ENCODE results near the gene JTB.

Gene JTB

GRCh38 chr1:153978274-153978909 lies 918 bp upstream of the JTB start:
- DNase-seq = no peak

DNA sequence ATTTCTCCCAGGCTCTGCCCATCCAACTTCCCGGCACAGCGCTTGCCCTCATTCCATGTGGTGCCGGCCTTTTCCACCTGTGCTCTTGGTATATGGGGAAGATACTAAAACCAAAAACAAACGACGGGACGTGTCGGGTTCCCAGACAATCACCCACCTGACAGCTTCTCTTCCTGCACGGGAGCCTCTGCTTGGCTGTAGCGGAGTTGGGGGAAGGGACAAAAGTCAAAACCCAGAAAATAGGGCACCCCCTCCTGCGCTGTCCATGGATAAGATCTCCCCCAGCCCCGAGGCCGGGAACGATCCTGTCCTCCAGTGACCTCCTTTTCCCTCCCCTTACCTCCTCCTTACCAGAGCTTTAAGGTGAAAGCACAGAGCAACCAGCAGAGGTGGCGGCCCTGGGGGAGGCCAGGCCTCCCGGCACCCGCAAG lies 640 bp downstream of the JTB start:
- no peak for DNase-seq

DNA sequence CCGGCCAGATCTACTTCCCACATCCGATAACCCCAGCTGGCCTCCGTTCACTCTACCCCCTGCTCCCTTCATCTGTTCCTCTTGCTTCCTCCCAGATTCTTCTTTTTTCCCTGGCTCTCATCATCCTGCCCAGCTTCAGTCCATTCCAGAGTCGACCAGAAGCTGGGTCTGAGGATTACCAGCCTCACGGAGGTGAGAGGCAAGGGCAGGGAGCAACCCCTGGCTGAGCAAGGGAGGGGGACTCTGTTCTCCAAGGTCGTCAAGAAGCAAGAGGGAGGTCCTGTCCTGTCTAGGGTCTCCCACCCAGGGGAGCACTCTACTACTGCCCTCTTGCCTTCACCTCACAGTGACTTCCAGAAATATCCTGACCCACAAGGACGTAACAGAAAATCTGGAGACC lies 3.9 kb downstream of the JTB start:
- DNase-seq = no peak

GRCh38 chr1:153973071-153973470 lies 4.4 kb downstream of the JTB start:
- DNase-seq = no peak

GRCh38 chr1:153970346-153970745 lies 7.1 kb downstream of the JTB start:
- no peak for DNase-seq

DNA sequence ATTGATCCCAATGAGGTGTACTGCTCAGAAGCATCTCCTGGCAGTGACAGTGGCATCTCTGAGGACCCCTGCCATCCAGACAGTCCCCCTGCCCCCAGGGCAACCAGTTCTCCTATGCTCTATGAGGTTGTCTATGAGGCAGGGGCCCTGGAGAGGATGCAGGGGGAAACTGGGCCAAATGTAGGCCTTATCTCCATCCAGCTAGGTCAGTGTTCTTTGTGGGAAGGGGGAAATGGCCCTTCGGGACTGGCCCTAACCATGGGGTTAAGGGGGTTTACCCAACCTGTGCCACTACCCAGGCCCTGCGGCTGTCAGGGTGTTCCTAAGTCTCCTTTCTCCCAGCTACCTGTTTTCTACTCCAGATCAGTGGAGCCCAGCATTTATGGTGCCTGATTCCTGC lies 8.5 kb downstream of the JTB start:
- no peak for DNase-seq

DNA sequence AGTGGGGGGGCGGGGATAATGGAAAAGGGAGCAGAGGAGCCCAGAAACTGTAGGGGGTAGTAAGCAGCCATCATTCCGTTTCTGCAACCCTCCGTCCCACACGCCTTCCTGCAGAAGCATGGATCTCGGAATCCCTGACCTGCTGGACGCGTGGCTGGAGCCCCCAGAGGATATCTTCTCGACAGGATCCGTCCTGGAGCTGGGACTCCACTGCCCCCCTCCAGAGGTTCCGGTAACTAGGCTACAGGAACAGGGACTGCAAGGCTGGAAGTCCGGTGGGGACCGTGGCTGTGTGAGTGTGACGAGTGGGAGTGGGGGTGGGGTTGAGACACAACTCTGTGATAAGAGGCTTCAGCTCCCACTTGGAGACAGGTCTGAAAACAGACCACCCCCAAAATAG lies 9.1 kb downstream of the JTB start:
- DNase-seq = peak in 1 of 2 experiments; percentile 76

DNA sequence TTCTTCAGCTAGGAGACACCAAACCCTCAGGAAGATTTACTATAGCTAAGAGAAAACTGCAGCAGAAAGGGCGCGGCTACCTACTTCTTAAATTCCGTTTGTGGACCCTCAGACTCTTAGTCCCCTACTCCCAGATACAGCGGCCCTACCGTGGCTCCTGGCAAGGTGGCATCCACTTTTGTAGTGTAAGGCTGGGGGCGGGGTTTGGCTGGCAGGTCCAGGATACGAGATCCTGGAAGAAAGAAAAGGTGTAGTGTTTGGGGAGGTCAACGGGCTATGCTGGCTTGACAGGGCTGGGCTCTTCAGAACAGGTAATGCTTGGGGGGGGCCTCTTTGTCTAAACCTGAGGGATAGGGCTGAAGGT lies 9.5 kb downstream of the JTB start:
- peak in 1 of 2 experiments; percentile 72 for DNase-seq

DNA sequence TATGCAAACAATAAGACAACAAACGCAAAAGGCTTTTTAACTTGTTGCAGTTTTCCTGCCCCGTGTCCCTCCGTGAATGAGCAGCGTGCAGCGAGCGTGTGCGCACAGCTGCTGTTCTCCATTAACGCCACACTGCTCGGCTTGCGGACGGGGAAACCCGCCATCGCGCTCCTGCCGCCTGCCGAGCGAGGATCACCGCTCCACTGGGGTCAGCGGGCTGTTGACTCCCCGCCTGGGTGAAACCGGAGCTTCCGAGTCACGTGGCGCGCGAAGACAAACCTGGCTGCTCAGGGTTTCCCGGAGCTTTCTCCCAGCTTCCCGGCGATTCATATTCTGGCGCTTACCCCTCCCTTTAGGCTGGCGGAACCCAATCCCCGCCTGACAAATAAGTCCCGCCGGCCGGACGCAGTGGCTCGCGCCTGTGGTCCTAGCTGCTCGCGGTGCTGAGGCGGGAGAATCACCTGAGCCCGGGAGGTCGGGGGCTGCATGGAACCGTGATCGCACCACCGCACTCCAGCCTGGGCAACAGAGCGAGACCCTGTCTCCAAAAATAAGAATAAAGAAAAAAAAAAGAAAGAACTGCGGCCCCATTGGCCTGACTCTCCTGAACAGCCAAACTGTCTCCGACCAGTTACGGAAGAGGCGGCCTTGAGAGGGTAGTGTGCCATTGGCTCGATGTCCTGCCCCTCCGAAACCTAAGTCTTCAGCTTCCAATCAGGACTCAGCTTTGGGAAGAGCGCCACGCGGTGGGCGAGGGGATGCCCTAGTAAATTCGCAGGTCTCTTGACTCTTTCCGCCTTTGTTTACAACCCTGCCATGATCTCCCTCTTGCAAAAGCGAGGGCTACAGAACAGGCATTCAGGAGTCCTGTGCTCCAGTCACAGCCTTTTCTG lies 10.1 kb downstream of the JTB start, which contains the start of gene CREB3L4:
Gene CREB3L4, plus strand, starts transcription at position 796 of the 893 bp plus-strand sequence. CDS start 624 bp downstream, outside the sequence.
- peak; percentile 99 for DNase-seq

DNA sequence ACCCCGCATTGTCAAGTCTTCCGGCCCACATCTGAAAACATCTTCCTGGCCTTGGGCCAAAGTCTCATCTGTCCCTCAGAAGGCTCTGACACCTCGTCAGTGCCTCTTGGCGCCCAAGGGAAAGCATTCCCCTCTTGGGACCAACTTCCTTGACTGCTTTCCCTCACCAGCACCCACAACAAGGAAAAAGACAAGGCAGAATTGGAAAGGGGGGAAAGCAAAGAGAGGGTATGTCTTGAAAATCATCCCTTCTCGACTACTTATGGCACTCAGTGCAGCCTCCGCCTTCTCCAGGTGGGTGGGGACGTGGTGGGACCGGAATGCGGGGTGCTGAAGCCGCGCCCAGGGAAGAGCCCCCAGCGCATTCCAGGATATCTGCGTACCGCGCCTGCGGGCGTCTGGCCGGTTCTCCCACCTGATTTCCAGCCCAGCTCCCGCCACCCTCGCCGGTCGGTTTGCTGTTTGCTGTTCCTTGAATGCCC lies 13.6 kb downstream of the JTB start:
- no peak for DNase-seq

GRCh38 chr1:153963030-153963849 lies 14.2 kb downstream of the JTB start, which contains the start of gene SLC39A1:
Gene SLC39A1 (minus strand): TSS chr1:153963537. CDS start chr1:153962715, 822 bp downstream.
- peak; percentile 99 to 100 for DNase-seq

DNA sequence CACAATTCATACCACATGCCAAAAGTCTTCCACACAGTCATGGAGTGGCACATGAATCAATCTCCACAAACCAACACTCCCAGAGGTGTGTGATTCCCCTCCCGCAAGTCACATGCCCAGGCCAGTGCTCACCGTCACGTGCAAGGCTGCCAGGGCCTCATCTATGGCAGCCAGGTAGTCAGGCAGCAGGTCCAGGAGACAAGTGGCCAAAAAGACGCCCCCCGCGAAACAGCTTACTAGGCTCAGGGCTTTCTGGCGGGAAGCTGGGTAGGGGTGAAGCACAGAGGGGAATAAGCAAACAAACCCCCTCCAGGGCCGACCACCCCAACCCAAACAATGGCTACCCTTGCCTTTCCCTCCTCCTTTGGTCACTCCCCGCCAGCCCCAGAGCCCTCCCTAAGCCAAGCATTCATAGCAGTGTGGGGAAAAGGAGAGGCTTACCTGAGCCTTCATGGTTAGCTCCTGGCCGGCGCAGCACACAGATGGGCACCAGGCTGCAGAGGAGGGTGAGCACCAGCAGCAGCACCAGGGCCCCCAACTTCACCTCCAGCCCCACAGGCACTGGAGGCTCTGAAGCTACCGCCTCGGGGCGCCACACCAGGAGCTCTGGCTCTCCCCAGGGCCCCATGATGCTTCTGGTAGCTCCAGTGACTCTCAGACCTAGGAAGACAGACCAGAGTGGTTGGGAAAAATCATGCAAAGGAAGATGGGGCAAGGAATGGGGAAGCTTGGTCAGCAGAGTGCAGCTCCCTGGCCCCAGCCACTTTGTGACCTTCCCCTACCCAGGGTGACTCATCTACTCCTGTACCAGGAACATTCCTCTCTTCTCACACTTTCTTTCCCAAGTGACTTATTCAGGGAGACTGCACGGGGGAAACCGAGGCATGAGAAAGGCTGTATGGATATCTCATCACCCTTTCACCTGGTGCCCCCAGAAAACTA lies 15.1 kb downstream of the JTB start:
- DNase-seq = no peak

- no peak for DNase-seq
Measured at GRCh38 chr1:153961421-153961820, 16.1 kb downstream of the JTB start.

DNA sequence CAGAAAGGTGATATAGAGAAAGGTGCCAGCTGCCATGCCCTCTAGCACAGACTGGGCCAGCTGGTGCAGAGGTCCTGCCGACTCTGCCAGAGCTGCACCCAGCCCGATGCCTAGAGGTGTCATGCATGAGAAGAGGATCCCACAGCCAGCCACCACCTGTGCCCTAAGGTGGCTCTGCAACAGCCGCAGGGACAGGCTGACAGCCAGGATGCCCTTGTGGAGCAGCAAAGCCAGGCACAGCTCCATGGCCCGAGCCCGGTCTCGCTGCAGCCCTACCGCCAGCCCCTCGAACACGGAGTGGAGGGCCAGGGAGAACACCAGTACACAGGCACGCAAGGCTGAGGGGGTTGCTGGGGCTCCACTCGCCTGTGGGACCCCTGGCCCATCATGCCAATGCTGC lies 17.3 kb downstream of the JTB start:
- no peak for DNase-seq

DNA sequence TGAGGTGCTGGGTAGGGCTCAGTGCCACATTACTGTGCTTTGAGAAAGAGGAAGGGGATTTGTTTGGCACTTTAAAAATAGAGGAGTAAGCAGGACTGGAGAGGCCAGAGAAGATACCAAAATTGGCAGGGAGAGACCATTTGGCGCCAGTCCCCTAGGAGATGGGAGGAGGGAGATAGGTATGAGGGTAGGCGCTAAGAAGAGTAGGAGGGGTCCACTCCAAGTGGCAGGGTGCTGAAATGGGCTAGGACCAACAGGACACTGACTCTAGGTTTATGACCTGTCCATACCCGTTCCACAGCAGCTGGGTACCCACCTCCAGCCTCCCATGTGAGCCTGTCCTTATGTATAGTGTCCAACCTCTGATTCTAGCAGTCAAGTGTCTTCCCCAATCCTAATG lies 18.0 kb downstream of the JTB start:
- no peak for DNase-seq

DNA sequence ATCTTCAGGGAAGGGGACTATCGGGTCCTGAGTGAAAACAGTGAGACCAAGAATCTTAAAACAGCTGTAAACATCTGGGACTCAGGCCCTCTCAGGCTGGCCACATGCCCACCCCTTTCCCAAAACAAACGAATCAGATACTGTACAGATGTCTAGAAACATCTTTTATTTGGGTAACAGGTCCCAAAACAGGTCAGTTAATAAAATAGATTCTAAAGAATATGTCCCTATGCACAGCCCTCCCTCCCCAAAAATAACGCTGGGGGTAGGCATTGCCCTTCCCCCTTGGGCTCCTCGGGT lies 18.6 kb downstream of the JTB start:
- DNase-seq = no peak

GRCh38 chr1:153958111-153958960 lies 19.1 kb downstream of the JTB start, which contains the start of gene CRTC2:
Gene CRTC2 (minus strand): TSS chr1:153958612. CDS start chr1:153958497, 115 bp downstream.
- DNase-seq = peak; percentile 99

GRCh38 chr1:153957744-153958110 lies 19.7 kb downstream of the JTB start:
- DNase-seq = no peak

DNA sequence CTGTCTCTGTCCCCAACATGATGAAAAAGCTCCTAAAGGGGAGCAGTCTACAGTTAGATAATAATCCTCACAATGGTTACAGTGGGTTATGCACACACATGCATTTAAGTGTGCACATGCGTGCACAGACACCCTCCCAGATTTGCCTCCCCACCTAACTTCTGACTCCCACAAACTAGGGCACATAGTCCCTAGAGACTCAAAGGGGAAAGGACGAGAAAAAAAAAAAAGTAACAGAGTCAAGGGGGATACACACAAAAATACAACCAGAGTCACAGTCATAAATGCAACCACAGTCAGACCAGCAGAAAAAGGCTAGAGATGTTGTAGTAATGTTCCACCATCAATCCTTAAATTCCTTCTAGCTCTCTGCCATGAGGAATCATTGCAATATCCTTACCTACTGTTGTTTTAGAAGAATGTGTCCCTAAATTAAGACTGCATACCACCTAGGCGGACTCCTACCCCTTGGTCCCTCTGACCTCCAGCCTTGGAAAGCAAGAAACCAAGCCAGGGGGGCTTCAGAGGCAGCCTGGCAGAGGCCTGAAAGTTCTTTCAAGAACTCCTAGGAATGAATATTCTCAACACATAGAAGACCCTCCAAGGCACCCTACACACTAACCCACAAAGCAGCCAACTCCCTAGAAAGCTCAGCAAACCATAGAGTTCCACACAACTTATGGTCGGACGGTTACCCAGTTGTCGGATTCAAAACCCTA lies 20.3 kb downstream of the JTB start:
- no peak for DNase-seq

- DNase-seq = no peak
Measured at GRCh38 chr1:153954826-153955225, 22.6 kb downstream of the JTB start.
